Fibroblast of lung (primary cell): ENCODE data around the gene DDX27. TPM values are rescaled to one million over a fixed set of nuclear protein-coding genes. Genes with fewer than 3 reads are reported as not detected.
A peak's percentile ranks its signal among the peaks of the same experiment; 100 is the strongest.

Experiments
- DNase-seq, 2 donors: peaks; one replicate each; pipeline versions ENCODE4 v3.0.0 to v3.0.0-alpha.2; 2010; ENCODE audit warnings: low read depth in 2 of 2
- H2AFZ ChIP-seq: 2 replicates; pipeline ENCODE4 v1.5.1; 2012; ENCODE audit warnings: low read length, control low read depth, inconsistent platforms
- H3K27ac ChIP-seq: 2 replicates; pipeline ENCODE4 v1.5.1; 2011; ENCODE audit warnings: low read length, control low read depth; ENCODE audit not compliant: insufficient read depth
- H3K27me3 ChIP-seq: 2 replicates; pipeline ENCODE4 v1.5.1; 2011; ENCODE audit warnings: mild to moderate bottlenecking, low read length; ENCODE audit not compliant: control insufficient read depth, insufficient read depth
- H3K36me3 ChIP-seq: 2 replicates; pipeline ENCODE4 v1.5.1; 2011; ENCODE audit warnings: low read length; ENCODE audit not compliant: control insufficient read depth, insufficient read depth
- H3K4me1 ChIP-seq: 2 replicates; pipeline ENCODE4 v1.5.1; 2011; ENCODE audit warnings: low read length; ENCODE audit not compliant: control insufficient read depth, insufficient read depth; ENCODE audit errors: extremely low read depth
- H3K4me2 ChIP-seq: 2 replicates; pipeline ENCODE4 v1.5.1; 2011; ENCODE audit warnings: low read length, control low read depth; ENCODE audit not compliant: insufficient read depth; ENCODE audit errors: extremely low read depth
- H3K4me3 ChIP-seq, 4 experiments: fragments of 200-600 bp in 1 of 4; sonication (generic) in 1 of 4; replicated peaks in 1 of 4; 2 replicates each; pipeline ENCODE4 v1.5.1; 2011 to 2016; ENCODE audit warnings: low read length in 4 of 4, low read depth in 3 of 4, mild to moderate bottlenecking in 3 of 4, control low read depth in 2 of 4, inconsistent platforms in 1 of 4, mixed read lengths in 1 of 4; ENCODE audit not compliant: insufficient read depth in 1 of 4; ENCODE audit errors: control extremely low read depth in 1 of 4
- H3K79me2 ChIP-seq: 2 replicates; pipeline ENCODE4 v1.5.1; 2012; ENCODE audit warnings: mild to moderate bottlenecking, low read length, inconsistent platforms; ENCODE audit not compliant: control insufficient read depth, insufficient read depth
- H3K9ac ChIP-seq: 2 replicates; pipeline ENCODE4 v1.5.1; 2011; ENCODE audit warnings: mild to moderate bottlenecking, low read length, control low read depth; ENCODE audit not compliant: insufficient read depth
- H3K9me3 ChIP-seq: 2 replicates; pipeline ENCODE4 v1.5.1; 2012; ENCODE audit warnings: low read depth, low read length; ENCODE audit not compliant: control insufficient read depth, insufficient read depth
- H4K20me1 ChIP-seq: 2 replicates; pipeline ENCODE4 v1.5.1; 2011; ENCODE audit warnings: low read length; ENCODE audit not compliant: control insufficient read depth, insufficient read depth; ENCODE audit errors: extremely low read depth
- CTCF ChIP-seq, 2 donors: IDR thresholded peaks in 1 of 2; conservative IDR thresholded peaks in 1 of 2; 1 replicate in 1 of 2; 2 replicates in 1 of 2; pipeline ENCODE4 v1.5.1; 2011 to 2012; ENCODE audit warnings: low read length in 2 of 2, control low read depth in 1 of 2, inconsistent platforms in 1 of 2, low read depth in 1 of 2, mild to moderate bottlenecking in 1 of 2
- EZH2 ChIP-seq: IDR thresholded peaks from 2 replicates; pipeline ENCODE4 v1.5.1; 2012; ENCODE audit warnings: low read length, control low read depth, mild to moderate bottlenecking; ENCODE audit errors: missing control alignments
- polyA plus RNA-seq, 2 donors: library from polyadenylated mRNA; depleted of rRNA in 1 of 2; stranded (reverse) in 1 of 2; unstranded in 1 of 2; fragments of >200 nt; gene quantifications; 2 replicates each; pipeline ENCODE4 v1.2.1, GENCODE V29; 2011 to 2012; ENCODE audit warnings: missing spikeins in 1 of 2
- total RNA-seq: library from RNA; depleted of rRNA; stranded (reverse); fragments of >200 nt; gene quantifications from 2 replicates; pipeline ENCODE4 v1.2.1, GENCODE V29; 2014

Gene DDX27
- total and polyA plus RNA-seq, 2 donors (not counting 1 experiment from before 2014, with no cell fraction given) = 24.7 to 32.5 TPM

GRCh38 chr20:49219924-49220831 lies 962 bp downstream of the DDX27 start:
- Histone ChIP-seq H3K36me3 (peaks cover 6% of the 10 kb centered on the region), H3K27me3 (no peaks in the 10 kb centered on the region), H3K4me3 (peak overlapping the region; percentile 51 to 93 (median 80)), H3K9me3 (no peaks in the 10 kb centered on the region), H3K9ac (peak overlapping the region; percentile 76), H3K79me2 (peaks cover 16% of the 10 kb centered on the region), H3K27ac (peak overlapping the region; percentile 92), H3K4me1 (peaks cover 3% of the 10 kb centered on the region), H3K4me2 (peak overlapping the region; percentile 86), H4K20me1 (no peaks in the 10 kb centered on the region), H2AFZ (peak overlapping the region; percentile 96)
- no peak for DNase-seq
- no peak for TF ChIP-seq EZH2
- TF ChIP-seq CTCF (conservative IDR thresholded peaks at IDR 0.05 in 1 of 2, IDR thresholded peaks at IDR 0.05 in 1 of 2; ENCODE audit: low read depth in 1 of 2, low read length in 2 of 2) = no peak

GRCh38 chr20:49225896-49226295 lies 6.7 kb downstream of the DDX27 start:
- H3K4me1 ChIP-seq = no peaks in the 10 kb centered on the region
- H3K36me3 ChIP-seq = peaks cover 17% of the 10 kb centered on the region
- H3K79me2 ChIP-seq = no peaks in the 10 kb centered on the region
- H4K20me1 ChIP-seq = no peaks in the 10 kb centered on the region
- H3K9ac ChIP-seq = no peak overlapping the region
- H2AFZ ChIP-seq = no peak overlapping the region
- TF ChIP-seq CTCF (conservative IDR thresholded peaks at IDR 0.05 in 1 of 2, IDR thresholded peaks at IDR 0.05 in 1 of 2; ENCODE audit: low read depth in 1 of 2, low read length in 2 of 2) (no peak), EZH2 (no peak)
- no peak overlapping the region for H3K4me3 ChIP-seq
- H3K27ac ChIP-seq = no peak overlapping the region
- no peaks in the 10 kb centered on the region for H3K27me3 ChIP-seq
- no peaks in the 10 kb centered on the region for H3K9me3 ChIP-seq
- no peak overlapping the region for H3K4me2 ChIP-seq
- DNase-seq = no peak

GRCh38 chr20:49228676-49229075 lies 9.5 kb downstream of the DDX27 start:
- no peaks in the 10 kb centered on the region for H3K27me3 ChIP-seq
- H2AFZ ChIP-seq = no peak overlapping the region
- no peaks in the 10 kb centered on the region for H3K79me2 ChIP-seq
- no peak overlapping the region for H3K4me3 ChIP-seq
- TF ChIP-seq CTCF (conservative IDR thresholded peaks at IDR 0.05 in 1 of 2, IDR thresholded peaks at IDR 0.05 in 1 of 2; ENCODE audit: low read depth in 1 of 2, low read length in 2 of 2) (no peak), EZH2 (no peak)
- no peak overlapping the region for H3K4me2 ChIP-seq
- no peaks in the 10 kb centered on the region for H3K4me1 ChIP-seq
- H3K36me3 ChIP-seq = peaks cover 17% of the 10 kb centered on the region
- H3K27ac ChIP-seq = no peak overlapping the region
- DNase-seq = no peak
- H3K9me3 ChIP-seq = no peaks in the 10 kb centered on the region
- H3K9ac ChIP-seq = no peak overlapping the region
- no peaks in the 10 kb centered on the region for H4K20me1 ChIP-seq
